GM12891 (cell line): ENCODE measurements around the gene TM9SF2.

ENCODE experiments used
- POLR2A ChIP-seq: IDR thresholded peaks from 2 replicates; pipeline ENCODE4 v1.6.1; 2011; ENCODE audit warnings: low read depth, low read length, control low read depth
- POLR2AphosphoS5 ChIP-seq: IDR thresholded peaks from 2 replicates; pipeline ENCODE4 v1.6.1; 2011; ENCODE audit warnings: low read depth, low read length, control low read depth
- SPI1 ChIP-seq: IDR thresholded peaks from 2 replicates; pipeline ENCODE4 v1.6.1; 2011; ENCODE audit warnings: low read depth, low read length, control low read depth
- TAF1 ChIP-seq: IDR thresholded peaks from 2 replicates; pipeline ENCODE4 v1.6.1; 2011; ENCODE audit warnings: low read depth, low read length, control low read depth

- TF ChIP-seq POLR2A, result no peak
- no peak for TF ChIP-seq POLR2AphosphoS5
- TF ChIP-seq TAF1, result no peak
- TF ChIP-seq SPI1, result no peak
These were observed 15.1 kb downstream of the TM9SF2 start for GRCh38 chr13:99516153-99516929.
